GM10847 (cell line): ENCODE measurements around the gene ZMYM4.

ENCODE experiments used
- POLR2A ChIP-seq: IDR thresholded peaks from 2 replicates; pipeline ENCODE4 v1.6.1; 2011; ENCODE audit not compliant: insufficient read length; ENCODE audit errors: extremely low read depth

The ZMYM4 gene

DNA sequence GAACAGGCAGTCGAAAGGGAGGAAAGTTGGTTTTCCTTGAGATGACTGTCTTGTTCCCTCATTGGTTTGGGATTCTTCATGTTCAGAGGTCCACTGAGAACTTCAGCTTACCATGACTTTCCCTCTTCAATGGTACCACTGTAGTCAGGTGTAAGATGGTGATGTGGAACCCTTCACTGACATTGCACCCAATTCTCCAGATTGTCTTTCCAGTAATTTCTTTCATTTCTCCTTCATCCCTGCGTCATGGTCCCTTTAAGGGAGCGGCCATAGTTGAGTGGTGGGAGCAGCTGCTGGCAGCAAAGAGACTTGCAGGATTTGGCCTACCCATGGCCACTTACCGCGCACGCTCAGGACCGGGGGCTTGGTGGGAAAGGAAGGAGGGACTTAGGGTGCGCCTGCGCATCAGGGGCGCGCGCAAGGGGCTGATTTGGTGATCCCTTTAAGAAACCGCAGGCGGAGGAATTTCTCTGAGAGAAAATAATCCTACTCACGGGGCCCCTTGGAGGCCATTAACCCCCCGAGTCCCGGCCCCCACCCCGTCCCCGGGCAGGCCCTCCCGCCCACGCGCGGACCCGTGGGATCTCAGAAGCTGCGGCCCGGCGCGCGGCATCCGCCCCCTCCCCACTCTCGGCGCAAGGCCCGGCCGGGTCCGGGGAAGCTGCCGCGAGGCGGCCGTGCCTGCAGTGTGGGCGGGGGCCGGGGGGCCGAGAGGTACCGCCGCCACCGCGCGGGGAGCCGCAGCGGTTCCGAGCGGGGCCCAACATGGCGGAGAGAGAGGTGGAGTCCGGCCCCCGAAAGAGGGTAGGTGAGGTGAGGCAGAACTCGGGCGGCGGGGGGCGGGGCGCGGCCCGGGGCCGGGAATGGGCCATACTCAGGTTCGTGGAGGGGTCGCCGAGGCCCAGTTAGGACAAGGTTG, at the start of gene ZMYM4:
Gene ZMYM4 (plus strand): TSS at position 428 of the 919 bp plus-strand sequence. CDS start 338 bp downstream, at position 766.
- TF ChIP-seq POLR2A = peak; percentile 35

DNA sequence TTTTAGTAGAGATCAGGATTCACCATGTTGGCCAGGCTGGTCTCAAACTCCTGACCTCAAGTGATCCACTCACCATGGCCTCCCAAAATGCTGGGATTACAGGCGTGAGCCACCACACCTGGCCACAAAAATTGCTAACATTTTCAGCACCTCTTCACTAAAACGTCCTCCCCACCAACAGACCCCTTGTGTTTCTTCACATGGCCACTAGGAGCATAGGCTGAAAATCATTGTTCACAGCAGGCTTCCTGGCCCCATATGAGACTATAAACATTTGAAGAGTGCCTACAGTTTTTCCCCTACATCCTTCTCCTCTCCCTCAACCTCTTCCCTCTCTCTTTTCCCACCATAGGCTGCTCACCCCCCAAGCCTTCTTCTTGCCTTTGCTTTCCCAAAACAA, 47.5 kb upstream of the ZMYM4 start:
- no peak for TF ChIP-seq POLR2A

DNA sequence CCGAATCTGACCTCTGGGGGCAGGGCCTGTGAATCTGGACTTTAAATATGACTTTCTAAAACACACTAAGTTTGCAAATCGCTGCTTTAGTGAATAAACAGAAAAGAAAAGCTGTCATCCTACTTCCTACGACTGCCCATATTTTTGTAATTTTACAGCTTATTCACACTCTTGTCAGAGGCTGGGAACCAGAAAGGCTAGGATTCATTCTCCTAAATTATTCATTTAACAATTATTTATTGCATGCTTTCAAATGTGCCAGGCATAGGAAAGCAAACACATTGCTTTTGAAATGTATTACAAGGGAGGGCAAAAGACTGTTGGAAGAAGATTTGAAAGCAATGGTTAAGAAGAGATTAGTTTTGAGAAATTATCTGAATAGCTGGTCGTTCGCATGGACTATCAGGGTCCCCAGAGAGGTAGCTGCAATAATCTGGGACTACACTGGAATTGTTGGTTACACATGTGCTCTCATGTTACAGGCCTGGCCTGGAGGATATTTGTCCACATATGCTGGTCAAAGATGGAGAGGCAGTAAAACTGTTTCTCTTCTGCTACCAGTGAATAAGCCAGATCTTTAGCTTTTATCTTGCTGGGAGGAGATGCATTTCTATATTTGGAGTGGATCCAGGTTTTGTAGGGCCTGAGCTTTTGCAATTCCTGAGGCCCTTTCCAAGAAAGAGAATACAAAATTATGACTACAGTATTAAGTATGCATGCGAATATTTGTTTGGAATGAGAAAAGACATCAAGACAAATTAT, 46.0 kb upstream of the ZMYM4 start:
- no peak for TF ChIP-seq POLR2A

DNA sequence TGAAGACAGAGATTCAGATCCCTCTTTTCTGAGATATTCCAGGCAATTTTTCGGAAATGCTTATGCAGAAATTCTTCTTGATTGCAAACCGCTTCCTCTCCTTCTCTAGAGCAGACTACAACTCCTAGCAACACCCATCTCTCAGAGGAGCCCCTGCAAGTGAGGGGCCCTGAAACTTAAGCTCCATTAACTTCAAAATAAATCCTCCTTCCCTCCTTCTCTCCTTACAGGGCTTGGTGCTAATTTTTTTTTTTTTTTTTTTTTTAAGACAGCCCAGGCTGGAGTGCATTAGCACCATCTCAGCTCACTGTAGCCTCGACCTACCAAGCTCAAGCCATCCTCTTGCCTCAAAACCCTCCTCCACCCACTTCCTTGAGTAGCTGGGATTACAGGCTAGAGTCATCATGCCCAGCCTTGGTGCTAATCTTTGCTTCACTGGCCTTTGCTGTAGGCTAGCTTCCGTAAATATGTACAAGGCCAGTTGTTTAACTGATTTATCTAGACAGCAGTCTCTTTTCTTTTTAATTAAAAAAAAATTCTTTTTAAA, 45.4 kb upstream of the ZMYM4 start:
- TF ChIP-seq POLR2A = no peak

DNA sequence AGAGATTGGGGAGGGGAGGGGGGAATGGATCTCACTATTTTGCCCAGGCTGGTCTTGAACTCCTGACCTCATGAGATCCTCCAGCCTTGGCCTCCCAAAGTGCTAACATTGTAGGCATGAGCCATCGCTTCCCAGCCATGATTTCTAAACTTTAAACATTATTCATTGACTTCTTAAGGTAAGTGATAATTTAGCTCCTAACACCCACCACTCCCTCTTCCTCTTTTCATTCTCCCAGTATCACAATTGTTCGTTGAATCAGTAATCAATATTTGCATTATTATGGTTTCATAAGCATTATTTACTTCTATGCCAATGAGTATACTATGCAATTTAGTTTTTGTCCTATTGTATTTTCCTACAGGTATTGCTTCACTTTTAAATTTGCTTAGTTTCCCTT, 42.0 kb upstream of the ZMYM4 start:
- TF ChIP-seq POLR2A = no peak

DNA sequence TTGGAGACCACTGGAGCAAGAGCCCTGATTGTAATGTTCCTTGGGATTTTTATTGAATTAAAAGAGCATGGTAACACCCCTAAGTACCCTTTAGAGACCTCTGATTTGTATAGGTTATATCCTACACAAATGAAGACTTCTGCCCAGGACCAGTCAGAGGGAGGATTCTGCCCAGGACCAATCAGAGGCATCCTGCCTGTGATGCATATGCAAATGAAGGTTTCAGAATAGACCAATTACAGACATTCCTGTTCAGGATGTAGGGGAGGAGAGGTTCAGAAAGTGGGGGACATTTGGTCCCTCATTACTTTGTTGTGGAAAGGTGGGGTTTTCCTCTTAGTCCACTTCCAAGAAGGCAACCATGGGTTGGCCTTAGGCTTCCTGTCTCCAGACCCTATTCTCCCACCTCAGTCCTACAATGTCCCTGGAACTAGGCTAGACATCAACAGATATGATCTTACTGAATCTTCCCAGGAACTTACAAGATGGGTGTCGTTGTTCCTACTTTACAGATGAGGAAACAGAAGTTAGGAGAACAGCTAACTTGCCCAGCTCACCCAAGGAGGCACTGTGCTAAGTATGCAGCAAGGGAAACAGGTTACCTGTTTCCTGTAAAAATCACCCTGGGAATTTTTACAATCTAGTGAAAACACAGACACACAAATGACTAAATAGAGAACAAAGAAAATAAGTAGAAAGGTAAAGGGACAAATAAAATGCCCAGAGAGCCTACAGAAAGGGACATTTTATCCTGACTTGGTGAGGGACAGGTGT, 38.7 kb upstream of the ZMYM4 start:
- TF ChIP-seq POLR2A = no peak

DNA sequence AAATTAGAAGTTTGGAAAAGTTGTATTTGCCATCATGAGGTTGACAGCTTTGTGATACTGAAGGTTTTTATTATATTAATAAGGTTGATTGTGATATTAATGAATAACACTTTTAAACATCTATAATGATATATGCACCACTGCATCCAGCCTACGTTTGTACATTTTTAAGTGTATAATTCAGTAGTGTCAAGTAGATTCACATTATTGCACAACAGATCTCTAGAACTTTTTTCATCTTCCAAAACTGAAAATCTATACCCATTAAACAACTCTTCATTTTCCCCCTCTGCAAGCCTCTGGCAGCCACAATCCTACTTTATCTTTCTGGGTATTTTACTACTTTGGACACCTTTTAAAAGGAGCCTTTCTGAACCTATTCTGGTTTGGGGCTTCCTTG, 37.2 kb upstream of the ZMYM4 start:
- no peak for TF ChIP-seq POLR2A

DNA sequence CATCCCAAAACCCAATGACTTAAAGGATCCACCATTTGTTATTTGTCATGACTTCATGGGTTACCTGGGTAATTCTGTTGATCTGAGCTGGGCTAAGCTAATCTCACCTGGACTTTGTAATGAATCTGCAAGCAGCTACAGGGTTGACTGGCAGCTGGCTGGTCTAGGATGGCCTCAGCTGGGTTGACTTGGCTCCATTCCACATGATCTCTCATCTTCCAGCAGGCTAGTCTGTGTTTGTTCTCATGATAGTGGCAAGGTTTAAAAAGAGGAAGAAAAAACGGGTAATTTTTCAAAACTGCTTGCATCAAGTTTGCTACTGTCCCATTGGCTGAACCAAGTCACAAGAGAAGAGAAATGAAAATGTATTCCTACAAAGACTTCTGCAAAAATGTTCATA, 24.8 kb upstream of the ZMYM4 start:
- TF ChIP-seq POLR2A = no peak

DNA sequence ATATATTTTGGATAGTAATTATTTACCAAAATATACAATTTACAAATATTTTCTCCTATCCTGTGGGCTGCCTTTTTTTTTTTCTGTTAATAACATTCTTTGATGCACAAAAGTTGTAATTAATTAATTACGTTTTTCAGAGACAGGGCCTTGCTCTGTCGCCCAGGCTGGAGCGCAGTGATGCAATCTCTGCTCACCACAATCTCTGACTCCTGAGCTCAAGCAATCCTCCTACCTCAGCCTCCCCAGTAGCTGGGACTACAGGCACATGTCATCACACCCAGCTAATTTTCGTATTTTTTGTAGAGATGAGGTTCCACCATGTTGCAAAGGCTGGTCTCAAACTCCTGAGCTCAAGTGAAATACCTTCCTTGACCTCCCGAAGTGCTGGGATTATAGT, 21.3 kb upstream of the ZMYM4 start:
- no peak for TF ChIP-seq POLR2A

DNA sequence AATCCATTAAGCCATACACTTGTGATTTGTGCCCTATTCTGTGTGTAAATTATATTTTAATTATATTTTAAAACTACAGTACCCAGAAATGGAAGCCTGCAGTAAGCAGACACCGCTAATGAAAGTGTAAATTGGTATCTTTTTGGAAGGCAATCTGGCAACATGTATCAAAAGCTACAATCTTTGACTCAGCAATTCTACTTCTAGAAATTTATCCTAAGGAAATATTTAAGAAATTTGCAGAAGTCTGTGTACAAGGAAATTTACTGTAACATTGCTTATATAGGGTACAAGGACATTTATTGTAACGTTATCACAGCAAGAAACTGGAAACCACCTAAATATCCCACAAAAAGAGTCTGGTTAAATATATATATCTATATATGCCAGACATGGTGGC, 14.6 kb upstream of the ZMYM4 start:
- no peak for TF ChIP-seq POLR2A

DNA sequence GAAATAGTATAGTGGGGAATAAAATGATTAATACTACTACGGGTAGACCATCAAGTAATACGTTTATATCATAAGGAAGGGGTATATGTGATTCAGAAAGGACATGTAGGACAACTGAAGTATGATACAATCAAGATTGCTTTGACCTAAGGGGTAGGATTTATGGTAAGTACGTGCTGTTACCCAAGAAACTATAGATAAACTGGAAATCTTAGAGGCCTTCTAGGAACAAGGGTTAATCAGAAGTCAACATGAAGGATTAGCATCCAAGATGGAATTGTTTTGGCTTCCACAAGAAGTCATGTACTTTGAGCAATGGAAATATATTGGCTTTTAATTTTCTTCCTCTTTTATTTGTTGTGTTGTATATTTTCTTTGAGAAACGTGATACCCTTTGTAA, 13.2 kb upstream of the ZMYM4 start:
- TF ChIP-seq POLR2A = no peak

DNA sequence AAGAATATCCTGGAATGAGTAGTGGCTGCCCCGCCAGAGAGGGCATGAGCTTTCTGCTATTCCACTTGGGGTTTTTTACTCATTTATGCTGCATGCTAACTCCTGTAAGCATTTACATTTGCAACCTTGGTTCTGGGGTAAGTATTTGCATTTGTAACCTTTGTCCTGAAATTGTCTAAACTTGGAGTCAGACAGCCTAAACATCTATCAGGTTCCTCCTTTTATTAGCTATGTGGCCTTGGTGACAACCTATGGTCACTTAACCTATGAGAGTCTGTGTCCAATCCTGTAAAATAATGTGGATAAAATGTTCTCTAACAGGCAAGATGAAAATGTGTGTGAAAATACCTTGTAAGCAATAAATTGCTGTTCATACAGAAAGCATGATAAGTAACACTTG, 8.9 kb upstream of the ZMYM4 start:
- TF ChIP-seq POLR2A = no peak

DNA sequence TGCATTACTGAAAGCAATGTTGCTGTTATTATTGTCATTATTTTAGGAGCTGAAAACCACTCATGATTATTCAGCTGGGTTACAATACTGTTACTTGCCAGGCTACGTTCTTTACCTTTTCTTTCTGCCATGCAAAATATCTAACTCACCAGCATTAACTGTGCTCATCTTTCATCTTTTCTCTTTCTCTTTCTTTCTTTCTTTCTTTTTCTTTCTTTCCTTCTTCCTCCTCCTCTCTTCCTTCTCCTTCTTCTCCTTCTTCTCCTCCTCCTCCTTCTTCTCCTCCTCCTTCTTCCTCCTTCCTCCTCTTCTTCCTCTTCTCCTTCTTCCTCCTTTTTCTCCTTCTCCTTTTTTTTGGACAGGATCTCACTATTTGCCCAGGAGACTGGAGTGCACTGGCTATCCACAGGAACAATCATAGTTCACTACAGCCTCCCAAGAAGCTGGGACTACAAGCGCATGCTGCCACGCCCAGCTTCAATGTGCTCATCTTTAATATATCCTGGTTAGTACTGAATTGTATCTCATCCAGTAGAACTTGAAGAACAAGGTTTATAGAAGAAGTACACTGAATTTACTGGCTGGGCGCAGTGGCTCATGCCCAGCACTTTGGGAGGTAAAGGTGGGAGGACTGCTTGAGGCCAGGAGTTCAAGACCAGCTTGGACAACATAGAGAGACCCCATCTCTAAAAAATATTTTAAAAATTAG, 6.9 kb upstream of the ZMYM4 start:
- no peak for TF ChIP-seq POLR2A

DNA sequence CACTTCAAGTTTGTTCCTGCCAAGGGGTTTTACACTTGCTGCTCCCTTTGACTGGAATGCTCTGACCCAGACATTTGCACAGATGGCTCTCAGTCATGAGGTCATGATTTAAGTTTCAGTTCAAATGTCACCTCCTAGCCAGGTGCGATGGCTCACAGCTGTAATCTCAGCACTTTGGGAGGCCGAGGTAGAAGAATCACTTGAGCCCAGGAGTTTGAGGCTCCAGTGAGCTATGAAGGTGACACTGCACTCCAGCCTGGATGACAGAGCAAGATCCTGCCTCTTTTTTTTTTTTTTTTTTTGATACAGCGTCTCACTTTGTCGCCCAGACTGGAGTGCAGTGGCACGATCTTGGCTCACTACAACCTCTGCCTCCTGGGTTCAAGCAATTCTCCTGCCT, 4.5 kb upstream of the ZMYM4 start:
- no peak for TF ChIP-seq POLR2A

DNA sequence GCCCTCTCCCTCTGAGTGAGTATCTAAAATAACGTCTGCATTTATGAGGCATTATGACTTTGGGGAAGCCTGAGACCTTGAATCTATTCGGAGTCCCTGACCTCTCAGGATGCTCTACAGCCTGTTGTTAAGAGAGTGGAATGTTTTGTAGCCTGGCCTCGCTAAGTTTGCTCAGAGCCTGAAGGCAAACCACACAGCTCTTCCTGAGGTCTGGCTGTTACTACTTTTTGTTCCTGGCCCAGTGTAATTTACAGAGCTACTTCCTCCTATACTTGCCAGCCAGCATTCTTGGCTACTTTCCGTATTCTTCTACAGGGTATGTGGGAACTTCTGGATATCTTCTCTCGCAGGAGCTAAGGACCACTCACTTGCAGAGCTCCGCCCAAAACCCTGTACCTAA, 3.6 kb upstream of the ZMYM4 start:
- no peak for TF ChIP-seq POLR2A

DNA sequence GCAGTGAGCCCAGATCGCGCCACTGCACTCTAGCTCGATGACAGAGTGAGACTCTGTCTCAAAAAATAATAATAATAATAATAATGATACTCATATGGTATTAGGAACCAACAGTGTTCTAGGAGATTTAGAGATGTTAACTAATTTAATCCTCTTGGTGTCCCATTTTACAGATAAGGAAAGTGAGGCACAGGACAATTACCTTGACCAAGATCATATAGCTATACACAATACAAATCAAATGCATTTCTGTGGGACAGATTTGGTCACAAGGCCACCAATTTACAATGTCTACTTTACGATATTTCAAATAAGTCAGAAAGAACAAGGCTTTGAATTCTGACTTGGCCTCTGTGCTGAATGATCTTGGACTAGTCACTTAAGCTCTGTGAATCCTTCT, 2.2 kb upstream of the ZMYM4 start:
- no peak for TF ChIP-seq POLR2A
